ENCODE results near the gene ACO2.
"Not testable (repeated sequence)": the region's sequence is repeated elsewhere in the genome, so short reads cannot be mapped to it uniquely, and the experiment has no call there.

ACO2 gene

GRCh38 chr22:41448189-41448808 lies 20.6 kb upstream of the ACO2 start:
- peak; percentile 98 for DNase-seq

- DNase-seq: no peak
These were observed 10.7 kb upstream of the ACO2 start for GRCh38 chr22:41458161-41458728.

- no peak for DNase-seq
These were observed 9.5 kb upstream of the ACO2 start for GRCh38 chr22:41459431-41459830.

- not testable (repeated sequence) for DNase-seq
These were observed 8.8 kb upstream of the ACO2 start for GRCh38 chr22:41460071-41460470.

GRCh38 chr22:41461901-41462300 lies 7.0 kb upstream of the ACO2 start:
- DNase-seq: no peak

GRCh38 chr22:41469218-41469851 lies 418 bp downstream of the ACO2 start:
- peak; percentile 31 for DNase-seq

GRCh38 chr22:41470886-41471285 lies 2.0 kb downstream of the ACO2 start:
- no peak for DNase-seq

- DNase-seq: no peak
These were observed 2.7 kb downstream of the ACO2 start for GRCh38 chr22:41471568-41471967.

GRCh38 chr22:41474872-41475451 lies 6.0 kb downstream of the ACO2 start:
- no peak for DNase-seq

- DNase-seq: no peak
These were observed 9.6 kb downstream of the ACO2 start for GRCh38 chr22:41478473-41478872.

- peak; percentile 93 for DNase-seq
These were observed 10.1 kb downstream of the ACO2 start for GRCh38 chr22:41478891-41479521.

- DNase-seq: no peak
These were observed 10.9 kb downstream of the ACO2 start for GRCh38 chr22:41479671-41480396.

GRCh38 chr22:41480397-41480735 lies 11.4 kb downstream of the ACO2 start:
- DNase-seq: no peak

- no peak for DNase-seq
These were observed 12.4 kb downstream of the ACO2 start for GRCh38 chr22:41481131-41481830.

- DNase-seq: no peak
These were observed 13.0 kb downstream of the ACO2 start for GRCh38 chr22:41481925-41482318.

GRCh38 chr22:41482319-41482935 lies 13.5 kb downstream of the ACO2 start:
- DNase-seq: peak; percentile 56

GRCh38 chr22:41485033-41485432 lies 16.1 kb downstream of the ACO2 start:
- no peak for DNase-seq

GRCh38 chr22:41487037-41487935 lies 18.4 kb downstream of the ACO2 start:
- no peak for DNase-seq

- DNase-seq: no peak
These were observed 19.2 kb downstream of the ACO2 start for GRCh38 chr22:41488076-41488475.

GRCh38 chr22:41488596-41489385 lies 19.9 kb downstream of the ACO2 start:
- no peak for DNase-seq
